GM19240 (cell line): Measurements from ENCODE around the gene ARRB2.
"Not testable (repeated sequence)": the region's sequence is repeated elsewhere in the genome, so short reads cannot be mapped to it uniquely, and the experiment has no call there.

Experiments used
- DNase-seq: peaks from one replicate; pipeline ENCODE4 v3.0.0; 2011; ENCODE audit warnings: low spot score; ENCODE audit not compliant: insufficient read length

ARRB2 gene

DNA sequence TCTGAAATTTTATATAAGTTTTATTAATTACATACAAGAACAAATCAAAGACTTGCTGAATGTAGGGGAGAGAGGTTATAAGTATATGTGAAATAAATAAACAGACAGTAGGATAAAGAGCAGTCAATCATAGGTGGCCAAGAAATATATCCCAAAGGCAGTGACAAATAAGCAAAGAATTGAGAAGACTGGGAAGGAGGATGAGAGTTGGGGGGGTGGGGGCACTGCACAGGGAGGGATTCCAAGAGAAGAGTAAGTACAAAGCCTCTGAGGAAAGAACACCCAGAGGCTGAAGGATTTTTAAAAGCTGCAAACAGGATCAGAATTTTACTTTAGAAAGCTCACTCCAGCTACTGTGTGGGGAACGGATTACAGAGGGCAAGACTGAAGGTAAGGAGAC, 9.3 kb upstream of the ARRB2 start:
- DNase-seq = no peak

DNA sequence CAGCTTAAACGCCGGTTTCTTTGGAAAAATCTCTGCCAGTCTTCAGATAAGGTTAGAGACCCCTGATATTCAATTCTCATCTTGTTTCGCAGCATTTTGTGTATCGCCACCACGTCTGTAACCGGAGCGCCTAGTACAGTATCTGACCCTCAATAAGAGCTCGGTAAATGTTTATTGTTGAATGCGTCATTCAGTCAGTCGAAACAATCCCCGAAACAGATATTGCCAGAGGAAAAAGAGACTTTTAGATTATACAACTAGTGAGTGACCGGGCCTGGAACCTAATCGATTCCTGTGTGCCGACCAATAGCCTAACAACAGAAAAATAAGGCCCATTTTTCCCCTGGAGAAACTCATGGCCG, 7.1 kb upstream of the ARRB2 start:
- DNase-seq = no peak

DNA sequence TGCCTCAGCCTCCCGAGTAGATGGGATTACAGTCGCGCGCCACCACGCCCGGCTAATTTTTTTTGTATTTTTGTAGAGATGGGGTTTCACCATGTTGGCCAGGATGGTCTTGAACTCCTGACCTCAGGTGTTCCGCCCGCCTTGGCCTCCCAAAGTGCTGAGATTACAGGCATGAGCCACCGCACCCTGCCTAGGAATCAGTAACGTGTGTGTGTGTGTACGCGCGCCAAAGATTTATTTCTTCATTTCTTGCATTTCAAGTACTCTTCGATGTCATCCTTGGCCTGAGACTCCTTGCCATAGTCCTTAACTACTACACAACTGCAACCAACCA, 5.9 kb upstream of the ARRB2 start:
- not testable (repeated sequence) for DNase-seq

DNA sequence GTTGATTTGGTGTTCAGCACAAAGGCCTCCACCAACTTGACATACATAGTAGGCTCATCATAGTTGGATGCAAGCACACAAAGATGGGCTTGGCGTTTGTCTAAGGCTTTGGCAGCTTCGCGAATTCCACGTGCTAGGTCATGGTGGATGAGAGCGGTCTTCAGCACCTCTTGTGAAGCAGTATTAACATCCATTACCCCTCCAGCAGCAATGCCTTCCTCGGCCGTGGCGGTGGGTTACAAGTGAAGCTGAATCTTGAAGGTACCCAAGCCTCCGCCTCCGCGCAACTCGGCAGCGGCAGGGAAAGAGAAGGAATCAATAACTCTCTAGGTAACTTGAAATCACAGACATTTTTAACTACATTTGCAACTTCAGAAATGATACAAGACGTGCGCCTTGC, 5.4 kb upstream of the ARRB2 start:
- DNase-seq = no peak

DNA sequence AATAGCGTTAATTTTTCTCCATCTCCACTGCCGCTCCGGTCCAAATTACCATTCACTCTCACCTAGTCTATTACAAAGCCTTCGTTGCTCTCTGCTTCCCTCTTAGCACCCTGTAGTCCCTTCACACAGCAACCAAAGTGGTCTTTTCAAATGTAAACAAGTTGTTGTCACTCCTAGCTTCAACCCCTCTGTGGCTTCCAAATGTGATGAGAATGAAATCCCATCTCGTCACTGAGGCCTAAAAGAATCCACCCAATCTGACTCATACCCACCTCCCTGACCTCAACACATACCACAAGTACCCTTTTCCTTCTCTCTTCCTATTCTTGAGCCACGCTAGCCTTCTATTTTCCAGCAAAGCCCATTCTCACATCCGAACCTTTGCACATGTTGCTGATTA, 4.3 kb upstream of the ARRB2 start:
- DNase-seq = no peak

DNA sequence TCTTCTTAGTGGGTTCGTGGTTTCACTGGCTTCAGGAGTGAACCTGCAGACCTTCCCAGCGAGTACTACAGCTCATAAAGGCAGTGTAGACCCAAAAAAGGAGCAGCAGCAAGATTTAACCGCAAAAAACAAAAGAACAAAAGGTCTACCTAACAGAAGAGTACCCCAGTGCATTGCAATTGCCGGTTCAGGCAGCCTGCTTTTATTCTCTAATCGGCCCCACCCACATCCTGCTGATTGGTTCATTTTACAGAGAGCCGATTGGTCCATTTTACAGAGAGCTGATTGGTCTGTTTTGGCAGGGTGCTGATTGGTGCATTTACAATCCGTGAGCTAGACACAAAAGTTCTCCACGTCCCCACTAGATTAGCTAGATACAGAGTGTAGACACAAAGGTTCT, 2.0 kb upstream of the ARRB2 start:
- no peak for DNase-seq

DNA sequence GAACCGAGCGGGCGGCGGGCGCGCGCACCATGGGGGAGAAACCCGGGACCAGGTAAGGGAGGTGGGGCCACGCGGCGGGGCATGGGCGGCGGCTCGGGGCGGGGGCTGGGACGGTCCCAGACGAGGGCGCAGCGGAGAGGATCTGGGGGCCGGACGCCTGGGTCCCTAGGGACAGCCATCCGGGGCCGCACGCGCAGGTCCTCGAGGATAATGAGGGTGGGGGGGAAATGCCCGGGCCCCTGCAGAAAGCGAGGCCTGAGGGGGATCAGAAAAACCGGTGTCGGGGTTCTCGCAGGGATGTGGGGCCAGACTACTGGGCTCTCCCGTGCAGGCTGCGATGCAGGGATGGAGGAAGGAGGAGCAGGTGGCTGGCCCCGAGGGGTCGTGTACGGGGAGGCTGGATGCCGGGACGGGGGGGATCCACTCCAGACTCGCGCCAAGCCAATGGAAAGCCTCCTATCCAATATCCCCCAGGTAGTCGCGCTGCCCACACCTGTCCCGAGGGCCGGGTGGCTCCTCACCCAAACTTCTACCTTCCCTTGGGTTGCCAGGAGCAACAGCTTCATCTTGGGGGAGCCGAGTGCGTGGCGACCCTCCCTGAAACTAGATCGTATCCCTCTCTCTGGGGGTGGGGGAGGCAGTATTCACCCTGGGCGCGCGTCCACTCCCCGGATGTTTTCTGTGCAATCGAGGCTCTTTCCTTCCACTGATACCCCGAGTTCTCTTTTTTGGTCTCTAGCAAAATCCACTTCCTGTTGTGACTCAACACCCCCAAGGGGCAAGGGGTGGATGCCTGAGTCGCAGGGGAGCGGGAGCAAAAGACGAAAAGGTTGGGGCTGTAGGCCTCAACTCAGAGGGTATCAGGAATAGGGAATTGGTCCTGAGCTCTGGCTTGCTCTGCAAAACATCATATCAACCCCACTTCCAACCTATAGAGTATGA, 532 bp downstream of the ARRB2 start:
- no peak for DNase-seq

DNA sequence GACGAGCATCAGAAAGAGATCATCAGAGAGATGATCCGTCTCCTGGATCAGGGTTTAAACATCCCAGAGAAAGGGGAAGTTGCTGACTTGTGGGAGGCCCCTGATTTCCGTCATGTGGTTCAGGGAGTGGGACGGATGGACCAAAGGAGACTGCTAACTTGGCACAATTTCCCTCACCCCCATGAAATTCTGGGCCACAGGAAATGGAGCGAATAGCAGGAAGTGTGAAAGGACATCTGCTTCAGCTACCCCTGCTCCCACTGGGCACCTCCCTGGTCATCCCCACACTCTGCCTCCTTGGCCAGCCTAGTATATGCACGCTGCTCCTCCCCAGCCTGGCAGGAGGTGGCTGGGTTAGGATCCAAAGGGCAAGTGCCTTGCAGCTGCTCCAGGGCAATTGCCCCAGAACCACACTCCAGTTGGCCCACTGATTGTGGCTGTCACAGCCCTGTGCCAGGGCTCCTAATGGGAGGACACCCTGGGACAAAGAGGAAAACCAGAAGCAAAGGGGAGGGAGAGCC, 1.3 kb downstream of the ARRB2 start:
- no peak for DNase-seq

DNA sequence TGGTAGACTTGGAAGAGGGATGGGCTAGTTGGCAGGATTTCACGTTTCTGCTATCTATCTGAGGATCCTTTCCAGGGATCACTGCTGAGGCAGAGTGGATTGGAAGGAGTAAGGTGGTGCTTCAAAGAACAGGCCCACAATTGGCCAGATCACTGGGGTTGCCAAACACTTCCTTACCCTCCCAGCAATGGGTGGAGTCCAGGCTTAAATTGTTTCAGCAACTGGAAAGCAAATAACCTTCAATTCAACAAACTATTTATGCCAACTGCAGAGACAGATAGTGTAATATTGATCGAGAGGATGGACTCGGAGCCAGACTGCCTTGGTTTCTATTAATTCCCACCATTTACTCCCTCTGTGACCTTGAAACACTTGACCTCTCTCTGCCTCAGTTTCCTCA, 2.1 kb downstream of the ARRB2 start:
- DNase-seq = no peak

DNA sequence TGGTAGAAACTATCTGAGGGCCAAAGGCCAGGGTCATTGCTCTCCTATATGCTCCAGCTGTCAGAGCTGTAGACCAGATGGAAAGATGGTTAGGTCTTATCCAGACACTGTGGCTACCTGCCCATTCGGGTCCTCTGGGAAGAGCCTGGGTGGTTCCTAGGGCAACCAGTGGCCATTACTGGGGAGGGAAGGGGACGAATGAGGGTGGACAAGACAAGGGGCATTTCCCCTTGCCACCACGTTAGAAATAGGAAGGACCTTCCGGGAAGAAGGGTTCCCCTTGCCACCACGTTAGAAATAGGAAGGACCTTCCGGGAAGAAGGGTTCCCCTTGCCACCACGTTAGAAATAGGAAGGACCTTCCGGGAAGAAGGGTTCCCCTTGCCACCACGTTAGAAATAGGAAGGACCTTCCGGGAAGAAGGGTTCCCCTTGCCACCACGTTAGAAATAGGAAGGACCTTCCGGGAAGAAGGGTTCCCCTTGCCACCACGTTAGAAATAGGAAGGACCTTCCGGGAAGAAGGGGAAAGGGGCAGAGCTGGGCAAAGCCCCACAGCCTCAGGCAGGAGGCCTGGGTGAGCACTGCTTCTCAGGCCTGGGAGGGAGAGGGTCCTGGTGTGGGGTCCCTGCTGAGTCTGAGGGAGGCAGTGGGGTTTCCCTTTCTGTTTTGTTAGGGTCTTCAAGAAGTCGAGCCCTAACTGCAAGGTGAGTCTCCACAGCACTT, 4.1 kb downstream of the ARRB2 start:
- DNase-seq = not testable (repeated sequence)

DNA sequence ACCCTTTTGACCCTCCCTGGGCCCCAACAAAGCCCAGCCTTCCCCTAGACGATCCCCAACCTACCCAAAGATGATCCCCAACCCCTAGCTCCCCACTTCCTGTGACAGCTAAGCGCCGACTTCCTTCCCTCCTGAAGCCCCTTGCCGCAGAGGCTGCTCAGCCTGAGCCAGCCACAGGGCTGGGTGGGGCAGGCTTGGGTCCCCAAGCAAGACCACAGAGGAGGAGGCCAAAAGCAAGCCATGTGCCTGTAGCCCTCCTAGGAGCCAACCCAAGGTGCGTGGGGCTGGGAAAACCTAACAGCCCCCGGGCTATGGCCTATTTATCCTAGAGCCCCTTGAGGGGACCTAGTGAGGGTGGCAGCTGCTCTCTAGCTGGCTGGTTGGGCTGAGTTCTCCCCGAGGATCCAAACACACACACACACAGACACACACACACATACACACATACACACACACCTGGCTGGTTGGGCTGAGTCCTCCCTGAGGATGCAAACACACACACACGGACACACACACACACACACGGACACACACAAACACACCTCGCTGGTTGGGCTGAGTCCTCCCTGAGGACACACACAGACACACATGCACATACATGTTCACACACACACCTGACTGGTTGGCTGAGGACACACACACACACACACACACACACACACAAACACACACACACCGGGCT, 4.8 kb downstream of the ARRB2 start:
- DNase-seq = no peak

DNA sequence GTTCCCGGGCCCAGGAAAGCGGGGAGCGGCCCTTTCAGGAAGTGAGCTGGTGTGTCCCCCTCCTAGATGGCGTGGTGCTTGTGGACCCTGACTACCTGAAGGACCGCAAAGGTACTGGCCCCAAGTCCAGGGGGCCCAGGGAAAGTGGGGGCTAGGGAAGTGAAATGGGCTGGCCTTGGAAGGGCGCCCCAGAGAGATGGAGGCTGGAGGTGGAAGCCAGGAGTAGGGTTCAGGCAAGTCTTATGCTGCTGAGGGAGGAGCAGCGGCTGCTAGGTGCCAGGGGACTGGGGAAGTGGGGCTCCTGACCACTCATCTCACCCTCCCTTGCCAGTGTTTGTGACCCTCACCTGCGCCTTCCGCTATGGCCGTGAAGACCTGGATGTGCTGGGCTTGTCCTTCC, 5.6 kb downstream of the ARRB2 start:
- no peak for DNase-seq

DNA sequence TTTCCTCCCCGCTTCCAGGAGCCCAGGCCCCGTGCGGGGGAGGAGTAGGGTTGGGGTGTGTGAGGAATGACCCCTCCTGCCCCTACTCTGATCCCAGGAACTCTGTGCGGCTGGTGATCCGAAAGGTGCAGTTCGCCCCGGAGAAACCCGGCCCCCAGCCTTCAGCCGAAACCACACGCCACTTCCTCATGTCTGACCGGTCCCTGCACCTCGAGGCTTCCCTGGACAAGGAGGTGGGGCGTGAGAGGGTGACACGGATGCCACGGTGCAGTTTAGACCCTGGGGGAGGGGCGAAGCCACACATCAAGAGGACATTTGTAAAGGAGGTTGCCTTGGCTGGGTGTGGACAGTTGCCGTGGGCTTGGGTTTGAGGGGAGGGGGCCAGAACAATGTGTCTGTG, 7.4 kb downstream of the ARRB2 start:
- DNase-seq = no peak

DNA sequence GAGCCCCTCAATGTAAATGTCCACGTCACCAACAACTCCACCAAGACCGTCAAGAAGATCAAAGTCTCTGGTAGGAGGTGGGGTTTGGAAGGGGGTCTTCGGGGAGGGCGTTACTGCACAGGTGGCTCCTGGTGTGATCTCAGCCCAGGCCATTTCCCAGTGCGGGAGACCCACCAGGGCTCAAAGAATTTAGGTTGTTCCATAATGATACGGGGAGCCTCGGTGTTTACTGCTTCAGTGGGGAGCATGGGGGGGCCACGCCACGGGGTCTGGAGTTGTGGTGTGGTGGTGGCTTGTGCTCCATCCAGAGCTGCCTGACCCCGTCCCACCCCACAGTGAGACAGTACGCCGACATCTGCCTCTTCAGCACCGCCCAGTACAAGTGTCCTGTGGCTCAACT, 7.8 kb downstream of the ARRB2 start:
- no peak for DNase-seq

DNA sequence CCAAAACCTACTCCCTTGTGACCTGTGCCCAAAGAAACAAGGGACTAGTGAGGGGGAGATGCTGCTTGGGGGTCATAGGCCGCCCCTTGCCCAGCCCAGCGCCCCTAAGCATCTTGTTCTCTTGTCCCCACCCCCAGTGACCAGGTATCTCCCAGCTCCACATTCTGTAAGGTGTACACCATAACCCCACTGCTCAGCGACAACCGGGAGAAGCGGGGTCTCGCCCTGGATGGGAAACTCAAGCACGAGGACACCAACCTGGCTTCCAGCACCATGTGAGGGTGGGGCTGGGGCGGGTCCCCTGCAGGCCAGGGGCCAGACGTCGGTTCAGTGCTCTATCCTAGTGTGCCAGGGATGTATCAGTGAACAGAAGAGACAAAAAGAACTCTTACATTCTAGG, 8.7 kb downstream of the ARRB2 start:
- DNase-seq = no peak

DNA sequence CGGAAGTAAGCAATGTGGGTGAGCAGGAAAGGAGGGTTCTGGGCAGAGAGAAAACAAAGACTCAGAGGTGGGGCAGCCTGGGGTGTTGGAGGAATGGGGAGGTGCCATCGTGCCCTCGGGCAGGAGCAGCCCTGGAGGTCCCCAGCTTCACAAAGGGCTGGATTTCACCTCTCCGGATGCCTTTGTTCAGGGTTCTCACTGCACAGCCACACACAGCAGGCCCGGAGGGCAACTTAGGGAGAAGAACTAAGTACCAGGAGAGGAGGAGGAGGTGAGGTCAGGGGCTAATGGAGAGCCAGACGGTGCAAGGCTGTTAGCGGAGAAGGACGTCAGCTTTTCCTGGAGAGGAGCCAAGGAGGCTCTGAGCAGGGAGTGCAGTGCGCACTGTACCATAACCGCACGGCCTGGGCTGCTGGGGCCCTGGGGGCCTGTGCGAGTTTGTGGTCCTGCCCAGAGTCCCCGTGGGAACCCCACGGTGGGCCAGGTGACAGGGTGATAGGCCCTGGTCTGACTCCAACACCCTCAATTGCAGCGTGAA, 9.3 kb downstream of the ARRB2 start:
- no peak for DNase-seq

DNA sequence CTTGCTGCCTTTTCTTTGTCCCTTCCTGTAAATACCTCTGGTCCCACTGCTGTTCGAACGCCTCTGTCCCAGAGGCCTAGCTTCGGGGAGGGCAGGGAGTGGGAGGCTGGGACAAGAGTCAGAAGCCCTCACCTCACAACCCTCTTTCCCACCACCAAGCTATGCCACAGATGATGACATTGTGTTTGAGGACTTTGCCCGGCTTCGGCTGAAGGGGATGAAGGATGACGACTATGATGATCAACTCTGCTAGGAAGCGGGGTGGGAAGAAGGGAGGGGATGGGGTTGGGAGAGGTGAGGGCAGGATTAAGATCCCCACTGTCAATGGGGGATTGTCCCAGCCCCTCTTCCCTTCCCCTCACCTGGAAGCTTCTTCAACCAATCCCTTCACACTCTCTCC, 10.4 kb downstream of the ARRB2 start:
- DNase-seq = no peak

DNA sequence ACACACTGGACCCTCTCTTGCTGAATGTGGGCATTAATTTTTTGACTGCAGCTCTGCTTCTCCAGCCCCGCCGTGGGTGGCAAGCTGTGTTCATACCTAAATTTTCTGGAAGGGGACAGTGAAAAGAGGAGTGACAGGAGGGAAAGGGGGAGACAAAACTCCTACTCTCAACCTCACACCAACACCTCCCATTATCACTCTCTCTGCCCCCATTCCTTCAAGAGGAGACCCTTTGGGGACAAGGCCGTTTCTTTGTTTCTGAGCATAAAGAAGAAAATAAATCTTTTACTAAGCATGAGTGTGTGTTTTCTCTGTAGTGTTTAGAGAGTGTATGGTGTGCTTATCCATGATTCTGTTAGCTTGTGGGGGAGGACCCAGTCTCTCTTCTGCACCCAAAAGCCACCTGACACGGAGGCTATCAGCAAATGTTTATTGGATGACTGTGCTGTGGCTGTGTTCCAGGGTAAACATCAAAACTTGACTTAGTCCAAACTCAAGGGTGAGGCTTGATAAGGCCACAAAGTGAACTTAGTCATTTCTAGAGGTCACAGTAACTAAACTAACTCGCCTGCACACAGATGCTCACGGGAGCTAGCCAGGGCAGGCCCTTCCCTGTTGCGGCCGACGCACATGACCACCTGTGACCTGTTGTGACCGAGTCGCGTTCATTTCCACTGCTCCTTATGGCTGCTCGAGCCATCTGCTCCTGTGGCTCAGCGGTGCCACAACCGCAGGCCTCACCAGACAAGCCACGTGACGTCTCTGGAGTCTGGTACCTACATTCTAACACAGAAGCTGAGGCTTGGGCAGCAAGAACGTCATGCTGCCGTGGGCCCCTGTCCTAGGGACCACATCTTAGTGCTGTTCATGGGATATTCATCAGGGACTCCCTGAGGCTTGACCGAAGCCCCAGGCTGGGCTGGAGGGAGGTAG, 11.0 kb downstream of the ARRB2 start:
- no peak for DNase-seq

DNA sequence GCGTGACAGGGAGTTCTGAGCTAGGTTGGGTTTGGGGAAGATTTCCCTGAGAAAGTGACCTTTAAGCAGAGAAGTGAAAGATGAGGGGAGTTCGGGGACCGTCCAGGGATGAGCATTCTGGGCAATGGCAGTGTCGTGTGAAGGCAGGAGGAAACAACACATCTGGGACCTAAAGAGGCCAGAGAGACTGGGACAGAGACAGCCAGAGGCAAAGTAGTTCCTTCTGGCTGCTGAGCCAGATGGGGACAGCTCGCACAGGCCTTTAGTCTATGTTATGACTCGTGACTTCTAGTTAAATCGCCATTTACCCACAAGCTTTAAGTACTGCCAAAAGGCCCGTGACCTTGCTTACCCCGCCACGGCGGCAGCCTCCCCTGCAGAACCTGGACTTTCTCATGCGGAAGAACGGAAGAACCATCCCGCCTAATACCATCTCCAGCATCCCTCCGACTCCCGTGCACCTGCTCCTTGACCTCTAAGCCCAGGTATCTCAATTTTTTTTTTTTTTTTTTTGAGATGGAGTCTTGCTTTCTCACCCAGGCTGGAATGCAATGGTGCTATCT, 12.3 kb downstream of the ARRB2 start:
- no peak for DNase-seq

DNA sequence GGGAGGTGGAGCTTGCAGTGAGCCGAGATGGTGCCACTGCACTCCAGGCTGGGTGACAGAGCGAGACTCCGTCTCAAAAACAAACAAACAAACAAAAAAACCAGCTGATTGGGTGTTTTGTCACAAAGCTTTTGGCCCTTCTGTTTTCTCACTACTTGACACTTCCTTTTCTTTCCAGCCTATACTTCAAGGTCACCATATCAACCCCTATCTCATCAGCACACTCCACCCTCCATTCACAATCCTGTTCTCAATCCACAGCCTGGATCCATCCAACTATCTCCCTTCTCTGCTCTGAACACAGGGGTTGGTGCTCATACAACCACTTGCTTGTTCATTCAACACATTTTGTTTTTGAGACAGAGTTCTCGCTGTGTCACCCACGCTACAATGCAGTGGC, 14.2 kb downstream of the ARRB2 start:
- DNase-seq = no peak
